Measurements from ENCODE around the gene UBASH3A.

UBASH3A gene

DNA sequence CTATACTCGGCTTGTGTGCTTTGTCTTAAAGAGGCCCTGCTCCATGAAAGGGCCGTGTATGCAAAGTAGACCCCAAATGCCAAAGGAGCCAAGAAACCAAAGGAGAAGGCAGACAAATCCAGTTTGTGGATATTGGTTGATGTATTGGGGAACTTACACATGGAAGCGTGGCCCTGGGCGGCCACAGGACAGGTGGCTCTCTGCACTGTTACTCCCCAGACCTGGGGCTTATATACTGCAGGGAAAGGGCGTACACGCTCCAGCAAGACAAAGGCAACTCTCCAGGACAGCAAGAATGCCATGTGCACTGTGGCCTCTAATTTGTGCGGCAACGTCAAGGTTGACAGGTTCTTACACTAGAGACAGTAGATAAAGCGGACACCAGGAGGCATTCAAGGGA, 67.5 kb downstream of the UBASH3A start:
- no peak for DNase-seq

GRCh38 chr21:42471716-42472330, 68.1 kb downstream of the UBASH3A start:
- DNase-seq = no peak

DNA sequence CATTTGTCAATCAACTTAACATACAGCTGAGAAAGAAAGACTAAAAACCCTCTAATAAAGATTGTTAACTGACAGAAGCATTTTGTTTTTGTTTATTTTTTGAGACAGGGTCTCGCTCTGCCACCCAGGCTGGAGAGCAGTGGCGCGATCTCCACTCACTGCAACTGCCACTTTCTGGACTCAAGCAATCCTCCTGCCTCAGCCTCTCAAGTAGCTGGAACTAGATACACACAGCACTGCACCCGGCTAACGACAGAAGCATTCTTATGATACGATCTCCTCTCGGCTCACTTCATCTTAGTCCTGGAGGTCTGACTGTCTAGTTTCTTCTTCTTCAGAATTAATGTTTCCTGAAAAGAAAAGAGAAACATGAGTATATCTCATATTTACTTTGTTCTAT, 68.8 kb downstream of the UBASH3A start:
- DNase-seq = no peak

DNA sequence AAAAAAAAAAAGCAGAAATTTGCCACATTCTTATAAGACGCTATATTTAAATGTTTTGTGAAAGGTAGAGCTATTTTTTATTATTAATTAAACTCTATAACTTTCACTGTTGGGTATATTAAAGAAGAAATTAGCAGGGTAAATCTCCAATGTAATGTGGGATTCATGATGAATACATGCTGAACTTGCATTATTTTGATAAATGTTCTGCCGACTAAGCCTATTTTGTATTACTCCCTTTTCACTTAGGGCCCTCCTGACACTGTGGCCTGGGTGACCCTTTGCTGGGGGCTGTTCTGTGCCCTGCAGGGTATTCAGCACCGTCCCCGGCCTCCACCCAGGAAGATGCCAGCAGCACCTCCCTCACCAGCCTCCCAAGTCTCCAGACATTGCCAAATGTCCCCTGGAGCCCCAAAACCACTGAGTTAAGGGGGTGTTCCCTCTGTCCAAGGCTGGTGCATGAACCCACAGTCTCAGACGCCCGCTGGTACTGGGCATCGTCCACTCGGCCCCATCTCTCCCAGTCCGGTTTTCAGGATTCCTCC, 69.9 kb downstream of the UBASH3A start:
- no peak for DNase-seq

GRCh38 chr21:42474043-42474831, 70.5 kb downstream of the UBASH3A start:
- DNase-seq = no peak

DNA sequence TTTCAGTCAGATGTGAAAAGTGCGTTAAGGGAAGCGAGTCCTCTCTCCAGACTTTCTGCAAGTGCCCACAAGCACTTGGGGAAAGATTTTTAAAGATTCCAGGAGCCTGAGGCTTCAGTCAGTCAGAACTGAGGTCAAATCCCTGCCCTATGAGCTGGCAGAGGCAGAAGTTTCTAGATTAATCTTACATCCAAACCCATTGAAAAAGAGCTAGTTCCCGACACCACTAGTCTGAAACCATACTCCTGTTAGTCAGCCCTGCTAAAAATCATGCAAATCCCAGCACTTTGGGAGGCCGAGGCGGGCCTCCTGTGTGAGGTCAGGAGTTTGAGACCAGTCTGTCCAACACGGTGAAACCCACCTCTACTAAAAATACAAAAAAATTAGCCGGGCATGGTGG, 71.3 kb downstream of the UBASH3A start:
- no peak for DNase-seq

DNA sequence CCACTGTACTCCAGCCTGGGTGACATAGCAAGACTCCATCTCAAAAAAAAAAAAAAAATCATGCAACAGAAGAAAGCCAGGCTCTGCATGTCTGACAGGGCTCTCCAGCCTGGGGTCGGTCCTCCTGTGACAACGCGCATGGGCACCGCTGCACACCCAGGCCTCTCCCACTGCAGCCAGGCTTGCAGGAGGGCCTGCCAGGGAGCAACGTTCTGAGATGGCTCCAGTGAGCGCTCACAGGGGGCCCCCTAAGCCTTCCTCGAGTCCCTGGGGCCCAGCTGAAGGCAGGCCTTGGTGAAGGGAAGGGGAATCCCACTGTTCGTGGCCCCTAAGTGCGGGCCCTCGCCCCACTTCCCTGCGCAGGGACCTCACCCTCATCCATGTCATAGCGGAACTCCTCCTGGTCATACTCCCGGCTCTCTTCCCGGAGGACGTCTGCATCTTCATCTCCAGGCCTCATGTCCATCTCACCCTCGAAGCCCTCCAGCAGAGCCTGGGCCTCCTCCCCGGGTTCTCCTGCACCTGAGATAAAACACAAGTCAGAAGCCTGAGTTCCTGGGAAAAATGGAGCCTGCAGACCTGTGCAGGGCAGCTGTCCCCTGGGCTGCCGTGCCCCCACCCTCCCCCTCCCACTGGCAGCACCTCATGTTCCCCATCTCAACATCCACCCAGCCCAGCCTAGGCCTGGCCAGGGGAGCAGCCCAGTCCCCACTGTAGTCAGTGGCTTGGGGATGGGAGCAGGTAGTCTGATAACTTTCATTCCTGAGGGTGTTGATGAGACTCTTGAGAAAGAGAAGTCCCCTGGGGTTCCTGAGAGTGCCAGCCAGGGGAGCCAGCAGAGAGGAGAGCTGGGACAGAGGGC, 72.1 kb downstream of the UBASH3A start:
- DNase-seq = no peak

- DNase-seq = no peak
Observed at GRCh38 chr21:42476388-42477331, 73.0 kb downstream of the UBASH3A start.

DNA sequence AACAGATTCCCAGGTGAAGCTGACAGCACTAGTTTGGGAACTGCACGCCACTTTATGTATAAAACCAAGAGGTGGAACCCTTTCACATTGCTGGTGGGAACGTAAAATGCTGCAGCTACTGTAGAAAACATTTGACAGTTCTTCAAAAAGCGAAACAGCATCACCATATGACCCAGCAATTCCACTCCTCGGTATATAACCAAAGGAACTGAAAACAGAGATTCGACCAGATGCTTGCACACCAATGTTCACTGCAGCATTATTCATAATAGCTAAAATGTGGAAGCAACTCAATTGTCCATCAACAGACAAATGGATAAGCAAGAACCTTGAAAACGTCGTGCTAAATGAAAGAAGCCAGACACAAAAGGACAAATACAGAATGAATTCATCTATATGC, 74.8 kb downstream of the UBASH3A start:
- DNase-seq = no peak

- no peak for DNase-seq
Observed at GRCh38 chr21:42479582-42479981, 75.9 kb downstream of the UBASH3A start.

DNA sequence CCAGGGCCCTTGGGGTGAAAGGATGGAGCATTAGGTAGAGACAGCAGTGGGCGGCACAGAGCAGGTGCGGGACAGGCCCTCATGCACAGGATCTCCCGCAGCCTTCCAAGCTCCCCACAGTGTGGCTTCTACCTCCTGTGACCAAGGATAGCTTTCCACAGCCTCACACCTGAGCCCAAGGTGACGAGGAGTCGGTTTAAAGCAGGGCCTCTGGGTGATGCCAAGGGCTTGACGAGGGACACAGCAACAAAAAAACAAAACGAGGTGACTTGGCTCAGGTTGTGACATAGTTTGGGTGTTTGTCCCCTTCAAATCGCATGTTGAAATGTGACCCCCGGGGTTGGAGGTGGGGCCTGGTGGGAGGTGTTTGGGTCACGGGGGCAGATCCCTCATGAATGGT, 77.0 kb downstream of the UBASH3A start:
- DNase-seq = no peak

GRCh38 chr21:42481169-42481568, 77.5 kb downstream of the UBASH3A start:
- DNase-seq = no peak

GRCh38 chr21:42484966-42485365, 81.3 kb downstream of the UBASH3A start:
- DNase-seq = no peak

GRCh38 chr21:42486072-42486471, 82.4 kb downstream of the UBASH3A start:
- no peak for DNase-seq

DNA sequence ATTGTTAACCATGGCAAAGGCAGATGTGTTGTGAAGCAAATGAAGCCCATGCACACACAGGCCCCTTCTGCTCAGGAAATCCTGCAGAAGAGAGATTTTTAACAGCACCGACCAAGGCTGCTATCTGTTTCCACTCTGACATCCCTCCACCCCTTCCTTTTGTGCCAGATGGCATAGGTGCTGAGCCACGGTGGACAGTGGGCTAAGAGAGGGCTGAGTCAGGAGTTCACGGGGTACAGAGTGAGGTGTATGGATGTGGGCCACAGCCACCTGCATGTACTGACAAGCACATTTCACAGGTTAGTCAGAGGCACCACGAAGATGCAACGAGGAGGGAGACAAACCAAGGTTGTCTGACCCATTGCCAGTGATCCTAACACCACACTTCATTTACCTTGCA, 82.8 kb downstream of the UBASH3A start:
- peak; percentile 70 for DNase-seq

DNA sequence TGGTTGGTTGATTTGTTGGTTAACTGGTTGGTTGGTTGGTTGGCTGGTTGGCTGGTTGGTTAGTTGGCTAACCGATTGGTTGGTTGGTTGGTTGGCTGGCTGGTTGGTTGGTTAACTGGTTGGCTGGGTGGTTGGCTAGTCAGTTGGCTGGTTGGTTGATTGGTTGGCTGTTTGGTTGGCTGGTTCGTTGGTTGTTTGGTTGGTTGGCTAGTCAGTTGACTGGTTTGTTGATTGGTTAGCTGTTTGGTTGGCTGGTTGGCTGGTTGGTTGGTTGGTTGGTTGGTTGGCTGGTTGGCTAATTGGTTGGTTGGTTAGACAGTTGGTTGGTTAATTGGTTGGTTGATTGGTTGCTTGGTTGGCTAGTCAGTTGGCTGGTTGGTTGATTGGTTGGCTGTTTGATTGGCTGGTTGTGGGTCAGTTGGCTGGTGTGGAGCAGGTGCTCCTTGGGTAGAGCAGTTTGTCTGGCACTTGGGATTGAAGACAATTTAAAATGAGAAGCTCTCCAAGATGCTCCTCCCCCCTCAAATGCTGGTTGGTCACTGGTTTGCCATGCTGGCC, 85.4 kb downstream of the UBASH3A start:
- no peak for DNase-seq

- no peak for DNase-seq
Observed at GRCh38 chr21:42489991-42490390, 86.3 kb downstream of the UBASH3A start.

DNA sequence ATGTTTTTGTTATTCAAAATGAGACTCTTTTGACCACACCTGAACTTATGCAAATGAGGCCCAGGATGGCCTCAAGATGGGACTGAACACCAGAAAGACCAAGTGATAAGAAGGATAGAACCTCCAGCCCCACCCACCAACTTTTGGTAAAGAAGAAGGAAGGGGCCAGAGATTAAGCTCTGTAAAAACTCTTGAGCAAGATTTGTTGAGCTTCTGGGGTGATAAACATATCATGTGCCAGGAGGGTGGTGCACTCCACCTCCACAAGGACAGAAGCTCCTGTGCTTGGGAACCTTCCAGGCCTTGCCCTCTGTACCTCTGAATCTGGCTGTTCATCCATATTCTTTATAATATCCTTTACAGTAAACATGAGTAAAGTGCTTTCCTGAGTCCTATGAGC, 87.0 kb downstream of the UBASH3A start:
- no peak for DNase-seq

DNA sequence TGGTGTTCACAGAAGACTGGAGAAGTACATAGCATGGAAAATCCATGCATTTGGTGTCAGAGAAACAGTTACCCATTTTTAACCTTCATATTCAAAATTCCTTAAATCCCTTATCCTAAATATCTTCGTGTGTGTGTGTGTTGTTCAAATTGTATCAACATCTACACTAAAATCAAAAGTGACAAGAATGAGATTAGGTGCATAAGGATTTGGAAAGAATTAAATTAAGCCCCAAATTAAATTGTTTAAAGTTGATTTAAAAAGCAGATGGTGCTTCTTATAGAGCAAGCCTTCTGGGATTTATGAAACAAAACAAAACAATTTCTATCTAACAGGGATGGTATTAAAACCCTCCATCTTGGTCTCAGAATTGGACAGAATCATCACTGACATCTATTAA, 87.6 kb downstream of the UBASH3A start:
- no peak for DNase-seq

- no peak for DNase-seq
Observed at GRCh38 chr21:42492201-42492600, 88.5 kb downstream of the UBASH3A start.

- DNase-seq = no peak
Observed at GRCh38 chr21:42493109-42494060, 89.7 kb downstream of the UBASH3A start.

Measured in RPMI8226 (cell line).